ENCODE data around the gene STX16. TPM values are rescaled to one million over a fixed set of nuclear protein-coding genes. Genes with fewer than 3 reads are reported as not detected.

The STX16 gene
- total and polyA plus RNA-seq, 2 donors, result 47.9 to 53.1 TPM

DNA sequence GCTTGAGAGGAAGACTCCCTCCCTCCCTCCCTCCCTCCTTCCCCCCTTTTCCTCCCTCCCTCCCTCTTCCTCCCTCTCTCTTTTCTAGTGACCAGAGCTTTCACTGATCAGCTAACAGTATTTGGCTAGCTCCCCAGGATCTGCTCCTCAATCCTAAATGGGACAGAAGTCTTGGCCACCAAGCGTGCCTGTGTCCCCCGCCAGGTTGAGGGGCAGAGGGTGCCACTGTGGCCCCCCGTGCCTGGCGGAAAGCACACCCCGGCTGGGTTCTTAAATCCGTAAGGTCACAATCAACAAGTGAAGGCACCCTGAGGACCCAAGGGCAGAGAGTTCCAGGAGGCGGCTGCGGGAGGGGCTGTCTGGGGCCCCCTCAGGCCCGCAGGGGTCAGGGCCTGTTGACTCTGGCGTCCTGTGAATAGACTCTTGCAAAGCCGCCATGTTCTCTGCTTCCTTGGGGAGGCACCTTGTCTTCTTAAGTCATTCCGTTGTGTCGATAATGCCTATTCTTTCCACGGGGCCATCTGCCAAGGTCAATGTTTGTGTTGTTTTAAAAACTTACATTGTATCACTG, 38.9 kb upstream of the STX16 start:
- H3K27ac ChIP-seq (ENCODE audit: low read depth), result no peak overlapping the region
- WGBS, result 63% methylated on average over 14 of the region's 14 CpGs

DNA sequence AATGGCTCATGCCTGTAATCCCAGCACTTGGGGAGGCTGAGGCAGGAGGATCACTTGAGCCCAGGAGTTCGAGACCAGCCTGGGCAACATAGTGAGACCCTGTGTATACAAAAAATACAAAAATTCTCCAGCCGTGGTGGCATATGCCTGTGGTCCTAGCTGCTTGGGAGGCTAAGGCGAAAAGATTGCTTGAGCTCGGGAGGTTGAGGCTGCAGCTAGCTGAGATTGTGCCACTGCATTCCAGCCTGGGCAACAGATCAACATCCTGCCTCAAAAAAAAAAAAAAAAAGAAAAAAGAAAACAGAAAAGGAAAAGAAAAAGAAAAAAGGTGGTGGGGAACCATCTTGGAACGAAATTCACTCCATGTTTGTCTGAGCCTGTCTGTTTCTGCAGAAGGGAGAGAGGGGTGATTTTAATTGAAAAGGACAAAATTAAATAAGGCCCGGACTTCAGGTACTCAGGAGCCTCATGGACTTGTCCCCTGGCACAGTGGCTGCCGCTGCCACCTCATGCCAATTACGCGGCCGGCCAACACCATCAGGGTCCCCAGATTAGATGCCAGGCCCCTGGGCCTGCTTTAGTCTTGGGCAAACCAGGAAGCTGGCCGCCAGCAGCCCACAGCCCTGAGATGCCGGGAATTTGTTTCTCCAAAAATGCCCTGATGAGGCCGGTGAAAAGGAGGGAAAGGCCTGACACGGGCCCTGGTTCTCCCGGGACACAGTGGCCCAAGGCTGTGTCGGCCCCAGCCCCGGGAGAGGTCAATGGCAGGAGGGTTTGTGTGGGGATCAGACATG, 37.8 kb upstream of the STX16 start:
- no peaks in the 10 kb centered on the region for H3K4me1 ChIP-seq (ENCODE audit: insufficient read depth)
- no peak overlapping the region for H3K27ac ChIP-seq (ENCODE audit: low read depth)
- WGBS, result 96% methylated on average over 17 of the region's 17 CpGs
- H3K4me3 ChIP-seq (ENCODE audit: low read depth, low read length), result no peak overlapping the region
- no peak for DNase-seq (ENCODE audit: extremely low spot score)
- H3K36me3 ChIP-seq (ENCODE audit: insufficient read depth), result no peaks in the 10 kb centered on the region

More for the DNA sequence above, 38.9 kb upstream of the STX16 start:
- no peak for DNase-seq (ENCODE audit: extremely low spot score)
- no peak overlapping the region for H3K4me3 ChIP-seq (ENCODE audit: low read depth, low read length)
- no peaks in the 10 kb centered on the region for H3K36me3 ChIP-seq (ENCODE audit: insufficient read depth)
- H3K4me1 ChIP-seq (ENCODE audit: insufficient read depth), result no peaks in the 10 kb centered on the region

DNA sequence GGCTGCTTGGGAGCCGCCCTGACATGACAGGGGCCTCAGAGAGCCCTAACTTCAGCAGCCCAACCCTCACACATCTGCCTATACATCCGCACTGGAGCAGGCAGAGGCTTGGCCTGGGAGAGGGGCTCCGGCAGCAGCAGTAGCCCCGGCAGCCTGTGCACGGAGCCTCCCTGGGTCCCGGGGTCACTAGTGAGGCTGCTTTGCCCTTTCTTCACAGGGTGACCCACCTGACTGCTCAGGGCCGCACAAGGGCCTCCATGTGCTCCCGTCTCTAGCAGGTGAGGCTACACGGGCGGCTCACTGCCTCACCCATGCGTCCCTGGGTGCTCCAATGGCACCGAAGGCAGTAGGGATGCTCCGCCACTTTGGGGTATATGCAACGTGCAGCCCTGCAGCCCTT, 36.7 kb upstream of the STX16 start:
- H3K27ac ChIP-seq (ENCODE audit: low read depth), result no peak overlapping the region
- H3K4me3 ChIP-seq (ENCODE audit: low read depth, low read length), result no peak overlapping the region
- H3K4me1 ChIP-seq (ENCODE audit: insufficient read depth), result no peaks in the 10 kb centered on the region
- H3K36me3 ChIP-seq (ENCODE audit: insufficient read depth), result no peaks in the 10 kb centered on the region
- 95% methylated on average over 14 of the region's 14 CpGs for WGBS
- no peak for DNase-seq (ENCODE audit: extremely low spot score)

DNA sequence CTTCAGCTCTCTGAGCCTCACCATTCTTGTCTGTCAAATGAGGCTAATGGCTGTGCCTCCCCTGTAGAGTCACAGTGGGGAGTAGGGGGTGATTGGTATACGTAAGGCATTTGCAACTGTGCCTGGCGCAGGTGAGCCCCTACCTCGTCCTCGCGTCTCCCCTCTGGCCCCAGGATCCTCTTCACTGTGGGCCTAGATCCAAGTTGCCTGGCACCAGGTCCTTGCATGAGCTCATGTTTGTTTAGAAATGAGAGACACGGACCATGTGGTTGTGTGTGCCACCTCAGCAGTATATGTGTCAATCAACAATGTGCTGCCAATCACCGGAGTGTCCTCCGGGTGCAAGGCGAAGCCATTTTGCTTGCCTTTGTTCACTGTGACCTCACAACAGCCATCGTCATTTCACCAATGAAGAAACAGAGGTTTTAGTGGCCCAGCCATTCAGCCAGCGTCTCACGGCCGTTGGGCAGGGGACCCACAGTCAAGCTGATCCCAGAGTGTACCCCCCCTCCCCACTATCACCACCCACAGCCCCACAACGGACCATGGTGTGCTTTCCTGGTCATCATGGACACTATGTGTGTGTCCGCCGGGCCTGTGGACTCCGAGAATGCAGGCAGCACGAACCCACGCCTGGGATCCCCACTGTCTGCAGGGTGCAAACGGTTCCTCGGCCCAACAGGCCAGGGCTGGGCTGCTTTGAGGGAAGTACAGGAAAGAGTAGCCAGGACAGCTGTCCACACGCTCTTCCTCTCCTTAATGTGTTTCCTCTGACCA, 35.9 kb upstream of the STX16 start:
- Histone ChIP-seq H3K4me3 (ENCODE audit: low read depth, low read length) (no peak overlapping the region), H3K4me1 (ENCODE audit: insufficient read depth) (no peaks in the 10 kb centered on the region), H3K36me3 (ENCODE audit: insufficient read depth) (no peaks in the 10 kb centered on the region), H3K27ac (ENCODE audit: low read depth) (no peak overlapping the region)
- WGBS, result 91% methylated on average over 22 of the region's 22 CpGs
- no peak for DNase-seq (ENCODE audit: extremely low spot score)

DNA sequence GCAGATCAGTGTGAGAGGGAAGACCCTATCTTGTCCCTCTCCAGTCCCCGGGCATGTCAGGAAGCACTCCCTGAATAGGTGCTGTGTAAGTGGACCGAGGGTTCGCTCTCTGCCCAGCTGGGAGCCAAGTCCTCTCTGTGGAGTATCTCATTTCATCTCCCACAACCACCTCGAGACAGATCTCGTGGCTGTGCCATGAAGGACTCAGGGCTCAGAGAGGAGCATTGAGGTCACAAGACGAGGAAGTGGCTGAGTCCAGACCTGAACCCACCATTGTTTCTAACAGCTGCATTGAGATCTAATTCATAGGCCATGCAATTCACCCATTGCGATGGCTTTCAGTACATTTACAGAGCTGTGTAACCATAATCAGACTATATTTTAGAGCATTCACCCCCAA, 34.7 kb upstream of the STX16 start:
- DNase-seq (ENCODE audit: extremely low spot score), result no peak
- Histone ChIP-seq H3K36me3 (ENCODE audit: insufficient read depth) (no peaks in the 10 kb centered on the region), H3K4me1 (ENCODE audit: insufficient read depth) (no peaks in the 10 kb centered on the region), H3K4me3 (ENCODE audit: low read depth, low read length) (no peak overlapping the region), H3K27ac (ENCODE audit: low read depth) (no peak overlapping the region)
- WGBS, result 91% methylated on average over 7 of the region's 7 CpGs

DNA sequence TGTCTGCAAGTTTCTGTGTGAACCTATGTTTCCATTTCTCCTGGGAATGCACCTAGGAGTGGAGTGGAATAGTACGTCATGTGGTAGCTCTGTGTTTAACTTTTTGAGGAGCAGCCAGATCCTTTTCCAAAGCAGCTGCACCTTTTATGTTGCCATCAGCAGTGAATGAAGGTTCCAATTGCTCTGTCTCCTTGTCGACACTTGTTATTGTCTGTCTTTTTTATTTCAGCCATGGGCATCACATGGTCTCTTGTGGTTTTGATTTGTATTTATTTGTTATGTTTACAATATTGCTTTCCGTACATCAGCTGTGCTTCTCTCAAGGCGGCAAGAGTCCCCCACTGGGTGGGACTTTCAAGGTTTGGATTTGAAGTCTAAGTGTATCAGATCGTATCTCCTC, 33.9 kb upstream of the STX16 start:
- WGBS, result 97% methylated on average over 5 of the region's 5 CpGs
- H3K4me1 ChIP-seq (ENCODE audit: insufficient read depth), result no peaks in the 10 kb centered on the region
- no peak overlapping the region for H3K4me3 ChIP-seq (ENCODE audit: low read depth, low read length)
- DNase-seq (ENCODE audit: extremely low spot score), result no peak
- no peaks in the 10 kb centered on the region for H3K36me3 ChIP-seq (ENCODE audit: insufficient read depth)
- H3K27ac ChIP-seq (ENCODE audit: low read depth), result no peak overlapping the region

DNA sequence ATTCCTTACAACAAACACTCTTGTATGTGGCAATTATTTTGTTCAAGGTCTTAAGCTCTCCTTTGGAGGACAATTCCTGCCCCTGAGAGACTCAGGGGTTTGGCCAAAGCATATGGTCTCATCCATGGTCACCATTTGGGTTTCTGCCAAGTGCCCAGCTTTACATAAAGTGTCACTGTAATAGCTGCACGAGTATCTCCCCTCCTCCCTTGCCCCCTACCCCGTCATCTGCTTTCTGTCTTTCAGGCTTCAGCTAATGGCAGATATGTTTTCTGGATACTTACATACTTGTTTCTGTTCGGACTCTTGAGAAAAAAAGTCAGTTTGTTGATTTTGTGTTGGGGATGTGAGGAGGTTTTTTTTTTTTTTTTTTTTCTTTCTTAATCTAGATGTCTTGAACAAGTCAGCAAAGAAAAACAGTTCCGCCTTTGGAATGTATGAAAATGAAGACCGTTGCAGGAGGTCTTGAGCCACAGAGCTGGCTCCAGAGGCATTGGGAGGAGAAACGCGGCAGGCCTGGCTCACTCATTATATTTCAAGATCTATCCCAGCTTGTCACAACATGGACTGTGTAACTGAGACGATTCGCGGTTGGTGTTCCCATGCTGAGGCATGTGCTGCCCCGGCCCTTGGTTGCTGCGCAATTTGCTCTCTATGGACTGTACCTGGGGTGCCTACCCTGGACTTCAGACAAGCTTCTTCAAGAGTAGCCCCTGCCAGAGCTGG, 32.6 kb upstream of the STX16 start:
- no peaks in the 10 kb centered on the region for H3K36me3 ChIP-seq (ENCODE audit: insufficient read depth)
- no peaks in the 10 kb centered on the region for H3K4me1 ChIP-seq (ENCODE audit: insufficient read depth)
- 31% methylated on average over 12 of the region's 12 CpGs for WGBS
- H3K27ac ChIP-seq (ENCODE audit: low read depth), result no peak overlapping the region
- H3K4me3 ChIP-seq (ENCODE audit: low read depth, low read length), result no peak overlapping the region
- DNase-seq (ENCODE audit: extremely low spot score), result no peak

DNA sequence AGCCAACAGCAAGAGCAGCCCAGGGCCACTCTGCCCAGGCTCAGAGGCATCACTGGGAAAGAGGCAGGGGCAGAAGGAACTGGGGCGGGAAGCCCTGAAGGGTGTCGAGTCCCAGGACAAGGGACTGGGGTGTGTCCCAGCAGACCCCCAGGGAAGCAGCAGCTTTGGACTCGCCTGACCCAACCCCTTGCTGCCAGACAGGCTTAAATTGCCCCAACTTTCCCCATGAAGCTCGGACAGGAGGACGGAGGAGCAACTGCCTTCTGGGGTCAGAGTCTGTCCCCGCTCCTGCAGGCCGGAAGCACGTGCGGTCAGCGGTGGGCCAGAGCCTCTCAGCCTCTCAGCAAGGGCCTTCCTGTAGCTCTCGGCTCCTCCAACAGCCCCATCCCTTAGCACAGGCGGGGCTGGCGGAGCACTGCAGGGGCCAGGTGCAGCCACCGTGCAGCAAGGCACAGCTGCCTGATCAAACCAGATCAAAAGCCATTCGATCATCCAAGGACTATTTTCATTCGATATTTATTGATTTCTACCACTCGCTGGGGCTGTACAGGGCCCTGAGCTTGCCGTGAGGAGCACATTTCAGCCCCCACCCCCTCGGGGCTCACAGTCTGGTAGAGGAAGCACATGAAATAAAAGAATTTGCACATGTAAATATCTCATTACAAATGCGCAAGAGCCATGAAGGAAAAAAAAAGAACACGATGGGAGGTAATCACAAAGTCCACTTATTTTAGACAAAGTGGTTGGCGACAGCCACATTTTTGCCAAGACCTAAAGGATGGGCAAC, 31.8 kb upstream of the STX16 start:
- H3K27ac ChIP-seq (ENCODE audit: low read depth), result no peak overlapping the region
- DNase-seq (ENCODE audit: extremely low spot score), result no peak
- no peaks in the 10 kb centered on the region for H3K4me1 ChIP-seq (ENCODE audit: insufficient read depth)
- no peaks in the 10 kb centered on the region for H3K36me3 ChIP-seq (ENCODE audit: insufficient read depth)
- WGBS, result 79% methylated on average over 22 of the region's 22 CpGs
- no peak overlapping the region for H3K4me3 ChIP-seq (ENCODE audit: low read depth, low read length)

DNA sequence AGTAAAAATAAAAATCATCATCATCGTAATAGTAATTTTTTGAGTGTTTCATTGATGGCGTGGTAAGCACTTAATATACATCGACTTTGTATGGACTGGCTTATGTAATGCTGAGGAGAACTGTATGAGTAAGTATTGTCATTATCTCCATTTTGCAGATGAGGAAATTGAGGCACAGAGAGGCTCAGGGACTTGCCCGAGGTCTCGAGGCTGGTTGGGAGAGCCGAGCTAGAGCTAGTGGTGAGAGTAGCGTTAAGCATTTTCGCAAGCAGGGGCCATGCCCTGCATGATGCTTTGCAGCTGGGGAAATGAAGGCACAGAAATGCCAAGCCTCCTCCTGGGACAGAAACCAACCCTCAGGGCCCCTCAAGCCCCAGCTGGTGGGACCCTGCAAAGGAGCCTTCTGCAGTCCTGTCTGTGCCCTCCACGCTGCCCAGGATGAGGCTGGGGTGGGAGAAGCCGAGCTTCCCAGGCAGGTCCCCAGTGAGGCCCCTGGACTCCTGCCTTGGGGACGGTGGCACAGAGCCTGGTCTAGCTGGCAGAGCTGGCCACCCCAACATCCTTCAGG, 31.1 kb upstream of the STX16 start:
- Histone ChIP-seq H3K4me1 (ENCODE audit: insufficient read depth) (no peaks in the 10 kb centered on the region), H3K36me3 (ENCODE audit: insufficient read depth) (no peaks in the 10 kb centered on the region), H3K4me3 (ENCODE audit: low read depth, low read length) (no peak overlapping the region), H3K27ac (ENCODE audit: low read depth) (no peak overlapping the region)
- WGBS, result 88% methylated on average over 11 of the region's 11 CpGs
- DNase-seq (ENCODE audit: extremely low spot score), result no peak

DNA sequence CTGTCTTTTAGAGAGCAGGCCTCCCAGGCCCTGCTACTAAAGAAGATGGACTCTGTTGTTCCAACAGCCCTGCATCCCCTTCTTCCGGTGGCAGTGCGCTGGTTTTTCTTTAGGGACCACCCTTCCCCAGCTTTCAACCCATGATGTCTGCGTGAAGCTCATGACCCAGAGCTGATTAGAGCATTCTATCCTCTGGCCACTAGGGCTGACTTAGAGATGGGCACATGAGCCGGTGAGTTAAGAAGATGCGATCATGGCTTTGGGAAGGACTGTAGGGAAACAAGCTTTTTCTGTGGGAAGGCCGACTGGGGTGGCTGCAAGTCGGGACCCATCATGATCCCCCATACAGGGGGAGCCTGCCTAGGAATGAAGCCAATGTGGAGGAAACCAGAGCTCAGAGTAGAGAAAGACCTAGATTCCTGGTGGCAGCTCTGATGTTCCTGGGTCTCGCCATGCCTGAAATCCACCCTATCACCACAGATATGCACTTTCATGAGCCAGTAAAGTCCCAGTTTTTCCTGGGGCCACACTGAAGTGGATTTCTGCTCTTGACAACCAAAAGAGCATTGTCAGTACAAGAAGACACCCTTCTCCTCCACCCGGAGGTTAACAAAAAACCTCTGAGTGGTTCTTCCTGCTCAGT, 29.1 kb upstream of the STX16 start:
- no peak overlapping the region for H3K27ac ChIP-seq (ENCODE audit: low read depth)
- H3K4me3 ChIP-seq (ENCODE audit: low read depth, low read length), result no peak overlapping the region
- no peak for DNase-seq (ENCODE audit: extremely low spot score)
- 95% methylated on average over 9 of the region's 9 CpGs for WGBS
- H3K36me3 ChIP-seq (ENCODE audit: insufficient read depth), result no peaks in the 10 kb centered on the region
- no peaks in the 10 kb centered on the region for H3K4me1 ChIP-seq (ENCODE audit: insufficient read depth)

DNA sequence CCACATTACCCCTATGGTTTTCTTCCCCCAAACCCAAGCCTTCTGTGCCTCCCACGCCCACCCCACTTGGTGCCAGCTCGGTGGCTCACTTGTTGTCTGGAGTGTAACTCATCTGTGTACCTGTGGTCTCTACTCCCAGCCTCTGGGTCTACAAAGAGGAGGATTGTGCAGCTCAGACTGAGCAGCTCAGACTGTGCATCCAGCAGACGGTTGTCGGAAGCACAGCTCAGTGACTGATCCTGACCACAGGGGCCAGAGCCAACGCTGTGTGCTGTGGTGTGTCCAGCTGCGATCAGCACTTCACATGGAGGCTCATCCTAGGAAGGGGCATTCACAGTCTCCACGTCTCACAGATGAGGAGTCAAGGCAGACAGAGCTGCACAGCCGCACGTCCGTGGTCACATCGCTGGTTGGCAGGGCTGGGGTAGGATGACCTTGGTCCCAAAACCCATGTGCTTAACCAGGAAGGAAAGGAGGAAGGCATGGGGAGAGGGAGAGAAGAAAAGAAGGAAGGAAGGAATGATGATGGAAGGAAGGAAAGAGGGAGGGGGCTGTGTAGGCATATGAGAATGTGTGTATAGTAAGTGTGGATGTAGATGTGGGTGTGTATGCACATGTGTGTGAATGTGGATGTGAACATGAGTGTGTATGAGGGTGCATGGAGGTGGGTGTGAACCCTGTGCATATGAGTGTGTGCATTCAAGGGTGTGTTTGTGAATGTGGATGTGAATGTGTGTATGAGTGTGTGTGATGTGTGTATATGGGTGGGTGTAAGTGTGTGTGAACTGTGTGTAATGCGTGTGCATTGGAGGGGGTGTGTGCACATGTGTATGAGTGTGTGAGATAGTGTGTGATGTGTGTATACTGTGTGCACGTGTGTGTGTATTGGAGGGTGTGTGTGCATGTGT, 28.2 kb upstream of the STX16 start:
- no peak overlapping the region for H3K27ac ChIP-seq (ENCODE audit: low read depth)
- WGBS, result 86% methylated on average over 13 of the region's 13 CpGs

More for the DNA sequence above, 28.2 kb upstream of the STX16 start:
- DNase-seq (ENCODE audit: extremely low spot score), result no peak
- Histone ChIP-seq H3K36me3 (ENCODE audit: insufficient read depth) (no peaks in the 10 kb centered on the region), H3K4me1 (ENCODE audit: insufficient read depth) (no peaks in the 10 kb centered on the region), H3K4me3 (ENCODE audit: low read depth, low read length) (no peak overlapping the region)

All from urinary bladder (tissue), 4 donors.